GM12892 (cell line): Measurements from ENCODE around the gene HES6.

Experiments used
- POLR2A ChIP-seq: IDR thresholded peaks from 2 replicates; pipeline ENCODE4 v1.6.1; 2011; ENCODE audit warnings: low read depth, low read length, control low read depth
- TAF1 ChIP-seq: IDR thresholded peaks from 2 replicates; pipeline ENCODE4 v1.6.1; 2011; ENCODE audit warnings: low read depth, mild to moderate bottlenecking, control low read depth, low read length, borderline replicate concordance

DNA sequence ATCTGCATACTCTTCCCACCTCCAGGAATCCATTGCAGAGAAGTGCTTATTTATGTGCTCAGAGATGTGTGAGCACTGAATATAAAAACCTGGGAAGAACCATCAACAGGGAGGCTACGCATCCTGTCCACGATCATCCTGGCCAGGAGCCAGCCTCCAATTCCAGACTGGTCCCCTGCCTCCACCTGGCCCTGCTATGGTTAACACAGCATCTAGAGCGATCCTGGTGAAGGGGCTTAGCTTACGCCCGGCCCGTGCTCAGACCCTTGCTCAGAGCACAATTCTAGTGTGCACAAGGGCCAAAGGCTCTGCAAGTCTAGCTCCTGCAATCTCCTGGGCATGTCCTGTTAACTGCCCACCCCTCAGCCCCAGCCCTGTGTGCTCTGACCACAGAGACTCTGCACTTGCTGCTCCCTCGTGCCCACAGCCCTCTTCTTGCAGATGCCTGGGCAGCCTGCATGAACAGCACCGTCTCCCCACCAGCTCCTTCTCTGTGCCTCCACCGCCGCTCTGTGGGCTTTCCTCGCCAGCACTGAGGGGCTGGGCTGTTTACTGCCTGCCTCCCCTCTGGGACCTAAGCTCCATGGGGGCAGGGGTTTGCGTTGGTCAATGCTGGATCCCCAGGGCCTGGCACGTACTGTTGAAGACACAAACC, 42.1 kb upstream of the HES6 start:
- TF ChIP-seq TAF1 (no peak), POLR2A (no peak)
